Hypothalamus (tissue), 51 donors: ENCODE results near the gene SLC6A11.

Source experiments
- DNase-seq, 51 donors: peaks; one replicate each; lab custom pipeline; 2025; lab: John Stamatoyannopoulos, UW

The SLC6A11 gene

GRCh38 chr3:10948326-10948725 lies 132.3 kb downstream of the SLC6A11 start:
- DNase-seq: no peak

GRCh38 chr3:10949197-10949596 lies 133.2 kb downstream of the SLC6A11 start:
- peak in 38 of 51 donors; percentile 13 to 84 (median 50) for DNase-seq

- DNase-seq: peak in 25 of 51 donors; percentile 10 to 64 (median 41)
Measured at GRCh38 chr3:10950476-10951294, 134.7 kb downstream of the SLC6A11 start.

GRCh38 chr3:10951295-10951926 lies 135.4 kb downstream of the SLC6A11 start:
- peak in 1 of 51 donors; percentile 44 for DNase-seq

- no peak for DNase-seq
Measured at GRCh38 chr3:10952525-10952924, 136.5 kb downstream of the SLC6A11 start.

- no peak for DNase-seq
Measured at GRCh38 chr3:10954740-10955139, 138.7 kb downstream of the SLC6A11 start.

- DNase-seq: peak in 6 of 51 donors; percentile 10 to 25 (median 14)
Measured at GRCh38 chr3:10955711-10956453, 139.9 kb downstream of the SLC6A11 start.

- no peak for DNase-seq
Measured at GRCh38 chr3:10956531-10956930, 140.5 kb downstream of the SLC6A11 start.

GRCh38 chr3:10956986-10957385 lies 141.0 kb downstream of the SLC6A11 start:
- DNase-seq: no peak

GRCh38 chr3:10957976-10958749 lies 142.1 kb downstream of the SLC6A11 start:
- DNase-seq: peak in 8 of 51 donors; percentile 8 to 47 (median 25)

GRCh38 chr3:10960255-10960654 lies 144.2 kb downstream of the SLC6A11 start:
- DNase-seq: no peak

GRCh38 chr3:10961921-10962320 lies 145.9 kb downstream of the SLC6A11 start:
- no peak for DNase-seq

- peak in 1 of 51 donors; percentile 66 for DNase-seq
Measured at GRCh38 chr3:10962481-10963036, 146.5 kb downstream of the SLC6A11 start.

GRCh38 chr3:10964537-10965167 lies 148.6 kb downstream of the SLC6A11 start:
- DNase-seq: no peak

- peak in 31 of 51 donors; percentile 9 to 74 (median 48) for DNase-seq
Measured at GRCh38 chr3:10968401-10968800, 152.4 kb downstream of the SLC6A11 start.

- DNase-seq: peak in 1 of 51 donors; percentile 20
Measured at GRCh38 chr3:10970306-10970960, 154.4 kb downstream of the SLC6A11 start.

- peak in 2 of 51 donors; percentile 39 to 51 for DNase-seq
Measured at GRCh38 chr3:10972072-10972782, 156.2 kb downstream of the SLC6A11 start.

- no peak for DNase-seq
Measured at GRCh38 chr3:10973046-10973595, 157.1 kb downstream of the SLC6A11 start.
